HepG2 (cell line): ENCODE measurements around the gene CDK6. TPM values are rescaled to one million over a fixed set of nuclear protein-coding genes. Genes with fewer than 3 reads are reported as not detected.

Experiments used
- ATAC-seq: fragments of 200-7000 bp; cut with Tn5 transposase; 3 replicates; pipeline ENCODE4 v1.9.1; 2020; ENCODE audit warnings: mild to moderate bottlenecking, moderate library complexity
- BruUV-seq: library from RNA; stranded (reverse); fragments of 400-500 nt; replicated peaks from 2 replicates; lab custom pipeline; 2021; lab: Mats Ljungman, UMichigan
- CTCF ChIA-PET: fragments of 300-600 bp; formaldehyde crosslinking; extraction: SDS; loops from one replicate; lab custom pipeline; 2021; ENCODE audit warnings: low total read pairs, inconsistent platforms, low intra/inter-chr PET ratio; lab: Yijun Ruan, JAX
- POLR2A ChIA-PET: fragments of 350-600 bp; sonication (Branson Sonifier 250); formaldehyde crosslinking; loops from one replicate; lab custom pipeline; 2020; ENCODE audit warnings: antibody characterized with exemption, inconsistent platforms; lab: Yijun Ruan, JAX
- DNase-seq: peaks from one replicate; pipeline ENCODE4 v3.0.0-alpha.2; 2015; ENCODE audit warnings: low spot score
- FAIRE-seq: peaks from 3 replicates; lab custom pipeline; 2011; peaks lifted over from hg19 to GRCh38; lab: Jason Lieb, UNC
- H2AFZ ChIP-seq: one replicate; pipeline ENCODE4 v1.6.1; 2011; ENCODE audit warnings: low read length, inconsistent platforms
- H3K27ac ChIP-seq: fragments of 300-600 bp; 3 replicates; pipeline ENCODE4 v1.8.0; 2011; ENCODE audit warnings: mixed run types, mild to moderate bottlenecking, mixed read lengths, low read length, inconsistent platforms; ENCODE audit not compliant: insufficient read depth; ENCODE audit errors: extremely low read length
- H3K27me3 ChIP-seq, 2 experiments: fragments of 200-600 bp in 1 of 2; 2 replicates in 1 of 2; 3 replicates in 1 of 2; pipeline versions ENCODE4 v1.6.0 to v1.8.0; 2011; ENCODE audit warnings: low read length in 2 of 2, mild to moderate bottlenecking in 2 of 2, moderate library complexity in 2 of 2, inconsistent platforms in 1 of 2; ENCODE audit not compliant: insufficient read depth in 2 of 2, control insufficient read depth in 1 of 2
- H3K36me3 ChIP-seq, 2 experiments: fragments of 200-600 bp in 1 of 2; replicated peaks in 1 of 2; 2 replicates in 1 of 2; 3 replicates in 1 of 2; pipeline versions ENCODE4 v1.5.1 to v1.8.0; 2011; ENCODE audit warnings: low read length in 2 of 2, inconsistent platforms in 1 of 2; ENCODE audit not compliant: insufficient read depth in 2 of 2, control insufficient read depth in 1 of 2
- H3K4me1 ChIP-seq: 2 replicates; pipeline ENCODE4 v1.5.1; 2012; ENCODE audit warnings: low read length, inconsistent platforms; ENCODE audit not compliant: insufficient read depth
- H3K4me2 ChIP-seq: 2 replicates; pipeline ENCODE4 v1.6.0; 2011; ENCODE audit warnings: low read depth, low read length, inconsistent platforms
- H3K4me3 ChIP-seq, 3 experiments: fragments of 200-600 bp in 1 of 3; sonication (generic), shearing (Covaris generic) in 1 of 3; replicated peaks in 1 of 3; 2 replicates each; pipeline ENCODE4 v1.5.1; 2011 to 2016; ENCODE audit warnings: low read length in 3 of 3, inconsistent platforms in 2 of 3, low read depth in 2 of 3, mild to moderate bottlenecking in 2 of 3, control low read depth in 1 of 3, mixed read lengths in 1 of 3; ENCODE audit not compliant: insufficient read depth in 1 of 3
- H3K79me2 ChIP-seq: one replicate; pipeline ENCODE4 v1.6.1; 2011; ENCODE audit warnings: low read length, inconsistent platforms; ENCODE audit not compliant: insufficient read depth
- H3K9ac ChIP-seq: 2 replicates; pipeline ENCODE4 v1.6.0; 2011; ENCODE audit warnings: mild to moderate bottlenecking, low read depth, low read length, inconsistent platforms; ENCODE audit not compliant: insufficient read depth
- H3K9me3 ChIP-seq: 2 replicates; pipeline ENCODE4 v1.5.1; 2012; ENCODE audit warnings: mild to moderate bottlenecking, low read length
- H4K20me1 ChIP-seq: 2 replicates; pipeline ENCODE4 v1.6.0; 2011; ENCODE audit warnings: inconsistent platforms, mild to moderate bottlenecking, low read length, moderate library complexity; ENCODE audit not compliant: insufficient read depth
- CERS6 ChIP-seq: sonication (generic); formaldehyde crosslinking; IDR thresholded peaks from 2 replicates; pipeline ENCODE4 v1.5.0; 2020; ENCODE audit warnings: missing genetic modification reagents
- E2F2 ChIP-seq: sonication (generic); formaldehyde crosslinking; IDR thresholded peaks from 2 replicates; pipeline ENCODE4 v1.4.0; 2020; ENCODE audit warnings: missing genetic modification reagents, borderline replicate concordance
- ELF4 ChIP-seq: sonication (generic); formaldehyde crosslinking; IDR thresholded peaks from 2 replicates; pipeline ENCODE4 v1.5.0; 2020; ENCODE audit warnings: missing genetic modification reagents, mild to moderate bottlenecking, moderate library complexity, borderline replicate concordance
- GATA4 ChIP-seq: sonication (generic); IDR thresholded peaks from 2 replicates; pipeline ENCODE4 v1.6.1; 2016; ENCODE audit warnings: antibody characterized with exemption, low read depth, borderline replicate concordance
- HMGXB4 ChIP-seq, 2 experiments: sonication (generic) in 1 of 2; formaldehyde crosslinking in 1 of 2; IDR thresholded peaks; 2 replicates each; pipeline versions ENCODE4 v1.4.0 to v1.6.1; 2018 to 2020; ENCODE audit warnings: missing genetic modification reagents in 2 of 2, borderline replicate concordance in 1 of 2, low read depth in 1 of 2, mild to moderate bottlenecking in 1 of 2, missing biosample characterization in 1 of 2
- HOXA5 ChIP-seq: sonication (generic); formaldehyde crosslinking; IDR thresholded peaks from 2 replicates; pipeline ENCODE4 v1.4.0; 2020; ENCODE audit warnings: missing genetic modification reagents
- MED13 ChIP-seq: sonication (generic); formaldehyde crosslinking; IDR thresholded peaks from 2 replicates; pipeline ENCODE4 v1.5.0; 2020; ENCODE audit warnings: missing genetic modification reagents
- PCBP2 ChIP-seq: fragments of 200-400 bp; formaldehyde crosslinking; optimal IDR thresholded peaks from 2 replicates; pipeline ENCODE3; 2018; ENCODE audit warnings: low read length, low read depth; ENCODE audit not compliant: poor library complexity, severe bottlenecking
- PITX1 ChIP-seq: sonication (generic); formaldehyde crosslinking; IDR thresholded peaks from 2 replicates; pipeline ENCODE4 v1.5.1; 2020; ENCODE audit warnings: mild to moderate bottlenecking, missing genetic modification reagents
- REL ChIP-seq: sonication (generic); formaldehyde crosslinking; conservative IDR thresholded peaks from 2 replicates; pipeline ENCODE4 v1.8.0; 2022; ENCODE audit warnings: mild to moderate bottlenecking, missing genetic modification reagents, moderate library complexity
- RELA ChIP-seq: sonication (generic); formaldehyde crosslinking; IDR thresholded peaks from 2 replicates; pipeline ENCODE4 v1.4.0; 2020; ENCODE audit warnings: missing genetic modification reagents
- SRSF9 ChIP-seq: fragments of 200-400 bp; formaldehyde crosslinking; IDR thresholded peaks from 2 replicates; pipeline ENCODE4 v1.6.1; 2018; ENCODE audit warnings: borderline replicate concordance, mild to moderate bottlenecking, low read depth, low read length; ENCODE audit not compliant: insufficient read depth, poor library complexity, severe bottlenecking
- SYNCRIP ChIP-seq: fragments of 200-400 bp; formaldehyde crosslinking; IDR thresholded peaks from 2 replicates; pipeline ENCODE4 v1.6.1; 2018; ENCODE audit warnings: mild to moderate bottlenecking, low read depth, low read length; ENCODE audit not compliant: insufficient read depth
- ZFP36 ChIP-seq: fragments of 150-350 bp; IDR thresholded peaks from 2 replicates; pipeline ENCODE4 v1.6.1; 2018; ENCODE audit warnings: borderline replicate concordance, low read length, low read depth; ENCODE audit not compliant: partially characterized antibody
- ZNF550 ChIP-seq: sonication (generic); formaldehyde crosslinking; IDR thresholded peaks from 2 replicates; pipeline ENCODE4 v1.4.0; 2020; ENCODE audit warnings: mild to moderate bottlenecking, missing genetic modification reagents, borderline replicate concordance
- ZNF557 ChIP-seq: sonication (generic); formaldehyde crosslinking; IDR thresholded peaks from 2 replicates; pipeline ENCODE4 v1.4.0; 2020; ENCODE audit warnings: missing genetic modification reagents
- ZNF570 ChIP-seq: sonication (generic); formaldehyde crosslinking; IDR thresholded peaks from 2 replicates; pipeline ENCODE4 v1.4.0; 2020; ENCODE audit warnings: mild to moderate bottlenecking, missing genetic modification reagents, borderline replicate concordance
- ZNF772 ChIP-seq: sonication (generic); formaldehyde crosslinking; IDR thresholded peaks from 2 replicates; pipeline ENCODE4 v1.5.0; 2020; ENCODE audit warnings: mild to moderate bottlenecking, missing genetic modification reagents
- WGBS: methylation state at CpG from one replicate; pipeline ENCODE4 v1.1.6; 2017; ENCODE audit warnings: low lambda C conversion rate; 5-methylcytosine and 5-hydroxymethylcytosine counted together
- in situ Hi-C: cut with HindIII; loops from 2 replicates; pipeline ENCODE4 v1.10.0; 2017; ENCODE audit warnings: low pct_unique_long_range_greater_than_20kb; ENCODE audit not compliant: extremely low pct_ligation_motif_present
- intact Hi-C: fragments of 100-400 bp; cut with micrococcal nuclease; formaldehyde crosslinking; loops from one replicate; pipeline ENCODE4 v1.10.0; 2022; ENCODE audit not compliant: unreplicated experiment
- polyA plus RNA-seq, 8 experiments: library from polyadenylated mRNA; depleted of rRNA in 3 of 8; stranded (reverse) in 7 of 8; unstranded in 1 of 8; fragments of >200 nt; fragmentation: Illumina TruSeq in 4 of 8; extraction: Trizol in 4 of 8; gene quantifications; 2 replicates each; pipeline versions ENCODE4 v1.2.1 to v1.2.3, GENCODE V29; 2011 to 2016; ENCODE audit warnings: low read depth in 4 of 8, missing spikeins in 1 of 8, mixed read lengths in 1 of 8; ENCODE audit not compliant: insufficient read depth in 1 of 8
- total RNA-seq, 5 experiments: library from RNA; depleted of rRNA; stranded (reverse); fragments of >200 nt; fragmentation: Illumina TruSeq; extraction: Trizol; gene quantifications; 2 replicates each; pipeline ENCODE4 v1.2.3, GENCODE V29; 2016; ENCODE audit warnings: low read depth in 1 of 5

The CDK6 gene
- total and polyA plus RNA-seq, 2 of the 13 experiments (the other 11 are each of a cell fraction or from before 2014, with no cell fraction given), result 34.6 to 90.8 TPM

GRCh38 chr7:92773808-92774207 is 62.6 kb downstream of the CDK6 start:
- H4K20me1 ChIP-seq, result peaks cover 4% of the 10 kb centered on the region
- no peaks in the 10 kb centered on the region; the same call in 1 of the 2 replicates for H3K9me3 ChIP-seq
- no peak for ATAC-seq
- TF ChIP-seq E2F2 (CRISPR knock-in tag) (no peak), REL (CRISPR knock-in tag) (no peak), GATA4 (no peak), CERS6 (CRISPR knock-in tag) (no peak), PCBP2 (no peak), PITX1 (CRISPR knock-in tag) (no peak), RELA (no peak), HMGXB4 (CRISPR knock-in tag; IDR thresholded peaks at IDR 0.05; ENCODE audit: borderline replicate concordance in 1 of 2, low read depth in 1 of 2) (no peak), ELF4 (CRISPR knock-in tag) (no peak), ZNF557 (CRISPR knock-in tag) (no peak), SYNCRIP (no peak), ZNF772 (CRISPR knock-in tag) (no peak), ZFP36 (no peak), SRSF9 (no peak), ZNF570 (CRISPR knock-in tag) (no peak), MED13 (CRISPR knock-in tag) (no peak), HOXA5 (CRISPR knock-in tag) (no peak), ZNF550 (CRISPR knock-in tag) (no peak)
- in situ Hi-C loops (no loop called here), intact Hi-C loops (loop anchor here (5.0 kb wide), 1 partner anchor 58 kb away; no protein-coding TSS in a partner anchor)
- FAIRE-seq, result no peak
- peaks cover 8 to 51% of the 10 kb centered on the region in 2 experiments for H3K36me3 ChIP-seq
- H3K79me2 ChIP-seq, result peaks cover 63% of the 10 kb centered on the region
- no peak overlapping the region for H3K4me3 ChIP-seq
- no peak for DNase-seq
- H2AFZ ChIP-seq, result no peak overlapping the region
- H3K9ac ChIP-seq, result no peak overlapping the region
- no peaks in the 10 kb centered on the region for H3K4me1 ChIP-seq
- CTCF ChIA-PET, result no interaction called here
- H3K4me2 ChIP-seq, result no peak overlapping the region
- 90% methylated on average over 4 of the region's 4 CpGs for WGBS
- H3K27me3 ChIP-seq, result no peaks in the 10 kb centered on the region
- POLR2A ChIA-PET, result no interaction called here
- no TSS peak for BruUV-seq
- H3K27ac ChIP-seq, result no peak overlapping the region
